IPS-11a (cell line): Measurements from ENCODE around the gene ANKRD36C.
"Not testable (repeated sequence)": the region's sequence is repeated elsewhere in the genome, so short reads cannot be mapped to it uniquely, and the experiment has no call there.

Source experiments
- H3K4me3 ChIP-seq: one replicate; pipeline ENCODE4 v1.5.1; 2013; ENCODE audit warnings: low read depth, low read length, control low read depth

The ANKRD36C gene

GRCh38 chr2:96008051-96008450, 16.4 kb upstream of the ANKRD36C start:
- H3K4me3 ChIP-seq, result not testable (repeated sequence)

GRCh38 chr2:96006248-96006647, 14.6 kb upstream of the ANKRD36C start:
- not testable (repeated sequence) for H3K4me3 ChIP-seq

GRCh38 chr2:95992520-95993272, 1.1 kb upstream of the ANKRD36C start:
- H3K4me3 ChIP-seq, result peak overlapping the region; percentile 39

GRCh38 chr2:95992102-95992501, 478 bp upstream of the ANKRD36C start:
- H3K4me3 ChIP-seq, result peak overlapping the region; percentile 39

- H3K4me3 ChIP-seq, result not testable (repeated sequence)
These were observed 740 bp downstream of the ANKRD36C start for GRCh38 chr2:95990884-95991283.

- not testable (repeated sequence) for H3K4me3 ChIP-seq
These were observed 40.0 kb downstream of the ANKRD36C start for GRCh38 chr2:95951662-95952061.

GRCh38 chr2:95948039-95948438, 43.6 kb downstream of the ANKRD36C start:
- not testable (repeated sequence) for H3K4me3 ChIP-seq

- not testable (repeated sequence) for H3K4me3 ChIP-seq
These were observed 51.7 kb downstream of the ANKRD36C start for GRCh38 chr2:95939947-95940346.

- H3K4me3 ChIP-seq, result not testable (repeated sequence)
These were observed 60.9 kb downstream of the ANKRD36C start for GRCh38 chr2:95930740-95931139.

GRCh38 chr2:95917007-95917406, 74.6 kb downstream of the ANKRD36C start:
- H3K4me3 ChIP-seq, result not testable (repeated sequence)

GRCh38 chr2:95915131-95915530, 76.5 kb downstream of the ANKRD36C start:
- not testable (repeated sequence) for H3K4me3 ChIP-seq

GRCh38 chr2:95911431-95911830, 80.2 kb downstream of the ANKRD36C start:
- H3K4me3 ChIP-seq, result not testable (repeated sequence)

- not testable (repeated sequence) for H3K4me3 ChIP-seq
These were observed 97.2 kb downstream of the ANKRD36C start for GRCh38 chr2:95894443-95894842.

GRCh38 chr2:95867929-95868328, 123.7 kb downstream of the ANKRD36C start:
- not testable (repeated sequence) for H3K4me3 ChIP-seq

GRCh38 chr2:95867047-95867677, 124.5 kb downstream of the ANKRD36C start:
- H3K4me3 ChIP-seq, result not testable (repeated sequence)

GRCh38 chr2:95862121-95862520, 129.5 kb downstream of the ANKRD36C start:
- H3K4me3 ChIP-seq, result not testable (repeated sequence)

GRCh38 chr2:95836151-95836550, 155.5 kb downstream of the ANKRD36C start:
- no peak overlapping the region for H3K4me3 ChIP-seq

- H3K4me3 ChIP-seq, result not testable (repeated sequence)
These were observed 157.3 kb downstream of the ANKRD36C start for GRCh38 chr2:95834077-95835013.

GRCh38 chr2:95824218-95824617, 167.4 kb downstream of the ANKRD36C start:
- not testable (repeated sequence) for H3K4me3 ChIP-seq

- H3K4me3 ChIP-seq, result not testable (repeated sequence)
These were observed 174.1 kb downstream of the ANKRD36C start for GRCh38 chr2:95817521-95817920.

- not testable (repeated sequence) for H3K4me3 ChIP-seq
These were observed 178.3 kb downstream of the ANKRD36C start for GRCh38 chr2:95813311-95813710.
